AG20443 (cell line): ENCODE measurements around the gene MAGI3.
"Not testable (repeated sequence)": the region's sequence is repeated elsewhere in the genome, so short reads cannot be mapped to it uniquely, and the experiment has no call there.

ENCODE experiments used
- DNase-seq: peaks from one replicate; pipeline ENCODE4 v3.0.0; 2012; ENCODE audit warnings: low spot score, mixed read lengths

Gene MAGI3

GRCh38 chr1:113399062-113399583, 8.8 kb downstream of the MAGI3 start:
- no peak for DNase-seq

GRCh38 chr1:113401067-113401466, 10.8 kb downstream of the MAGI3 start:
- DNase-seq = no peak

- DNase-seq = no peak
Measured at GRCh38 chr1:113401728-113402127, 11.4 kb downstream of the MAGI3 start.

- no peak for DNase-seq
Measured at GRCh38 chr1:113403065-113403464, 12.8 kb downstream of the MAGI3 start.

- DNase-seq = no peak
Measured at GRCh38 chr1:113405573-113405972, 15.3 kb downstream of the MAGI3 start.

- not testable (repeated sequence) for DNase-seq
Measured at GRCh38 chr1:113406149-113406548, 15.8 kb downstream of the MAGI3 start.

GRCh38 chr1:113409363-113409762, 19.0 kb downstream of the MAGI3 start:
- no peak for DNase-seq

GRCh38 chr1:113412020-113412419, 21.7 kb downstream of the MAGI3 start:
- DNase-seq = not testable (repeated sequence)

GRCh38 chr1:113415310-113416070, 25.2 kb downstream of the MAGI3 start:
- no peak for DNase-seq

GRCh38 chr1:113416071-113416470, 25.8 kb downstream of the MAGI3 start:
- DNase-seq = not testable (repeated sequence)

GRCh38 chr1:113416496-113416895, 26.2 kb downstream of the MAGI3 start:
- DNase-seq = no peak

GRCh38 chr1:113422315-113423068, 32.2 kb downstream of the MAGI3 start:
- DNase-seq = no peak

- no peak for DNase-seq
Measured at GRCh38 chr1:113423826-113424225, 33.5 kb downstream of the MAGI3 start.

- DNase-seq = no peak
Measured at GRCh38 chr1:113429461-113430153, 39.3 kb downstream of the MAGI3 start.

GRCh38 chr1:113433184-113433583, 42.9 kb downstream of the MAGI3 start:
- DNase-seq = no peak

- DNase-seq = no peak
Measured at GRCh38 chr1:113434081-113434873, 44.0 kb downstream of the MAGI3 start.

GRCh38 chr1:113434874-113435175, 44.5 kb downstream of the MAGI3 start:
- DNase-seq = no peak

GRCh38 chr1:113437554-113438341, 47.4 kb downstream of the MAGI3 start:
- DNase-seq = no peak

GRCh38 chr1:113438505-113439276, 48.4 kb downstream of the MAGI3 start:
- no peak for DNase-seq

- DNase-seq = no peak
Measured at GRCh38 chr1:113439277-113439670, 49.0 kb downstream of the MAGI3 start.
